ENCODE results near the gene MEG3. TPM values are rescaled to one million over a fixed set of nuclear protein-coding genes. Genes with fewer than 3 reads are reported as not detected.

The MEG3 gene

GRCh38 chr14:100906420-100906819, 80.5 kb downstream of the MEG3 start:
- no peak overlapping the region for H3K4me3 ChIP-seq (ENCODE audit: low read length)
- H4K5ac ChIP-seq (ENCODE audit: low read length), result no peak overlapping the region
- H3K36me3 ChIP-seq (ENCODE audit: control insufficient read depth, insufficient read depth, low read length), result no peaks in the 10 kb centered on the region
- H3K27ac ChIP-seq (ENCODE audit: low read depth, low read length), result no peak overlapping the region
- no peaks in the 10 kb centered on the region for H3K79me1 ChIP-seq (ENCODE audit: low read length)
- H2BK15ac ChIP-seq (replicated peaks; ENCODE audit: low read depth), result no peak overlapping the region
- H3K23ac ChIP-seq (ENCODE audit: low read length), result no peak overlapping the region
- H3K79me2 ChIP-seq (ENCODE audit: control insufficient read depth, insufficient read depth, low read length), result no peaks in the 10 kb centered on the region
- H3K4ac ChIP-seq (ENCODE audit: low read depth, low read length), result no peak overlapping the region
- H3K18ac ChIP-seq (ENCODE audit: low read length), result no peak overlapping the region
- H2AK5ac ChIP-seq (ENCODE audit: low read length), result no peak overlapping the region
- H3K4me2 ChIP-seq (ENCODE audit: low read length), result no peak overlapping the region
- H2BK120ac ChIP-seq (ENCODE audit: low read depth, low read length), result no peak overlapping the region
- DNase-seq, result peak; percentile 43
- peak overlapping the region; percentile 39 for H3K56ac ChIP-seq (ENCODE audit: low read length)
- H2BK5ac ChIP-seq (ENCODE audit: low read length), result no peak overlapping the region
- H3K9ac ChIP-seq (ENCODE audit: low read length), result no peak overlapping the region
- H3K27me3 ChIP-seq (ENCODE audit: insufficient read depth, low read length, poor library complexity), result no peaks in the 10 kb centered on the region
- no peak overlapping the region for H4K8ac ChIP-seq (ENCODE audit: low read depth, low read length)
- WGBS (ENCODE audit: extremely low coverage, insufficient coverage, low lambda C conversion rate), result no CpG with 5 or more reads among the region's 6 CpGs
- H3K4me1 ChIP-seq (ENCODE audit: control insufficient read depth, low read depth, low read length), result peaks cover 2% of the 10 kb centered on the region

DNA sequence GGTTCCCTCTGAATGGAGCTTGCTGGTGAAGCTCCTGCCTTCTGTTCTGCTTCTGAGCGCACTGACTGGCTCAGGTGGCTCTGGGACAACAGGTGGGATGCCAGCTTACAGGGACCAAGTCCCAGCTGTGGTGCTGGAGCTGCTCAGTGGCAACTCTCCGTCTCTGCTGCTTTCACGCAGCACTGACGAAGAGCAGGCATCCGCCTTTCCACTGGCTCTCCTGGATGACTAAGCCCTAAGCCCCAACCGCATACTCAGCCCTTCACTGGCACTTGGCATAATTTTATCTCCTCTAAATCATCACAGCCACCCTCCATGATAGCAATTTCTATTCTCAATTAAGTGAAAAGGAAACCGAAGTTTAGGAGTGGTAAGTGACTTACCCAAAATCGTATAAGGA, 81.3 kb downstream of the MEG3 start:
- Histone ChIP-seq H3K4me1 (ENCODE audit: control insufficient read depth, low read depth, low read length) (peaks cover 2% of the 10 kb centered on the region), H3K4me2 (ENCODE audit: low read length) (no peak overlapping the region), H3K79me1 (ENCODE audit: low read length) (no peaks in the 10 kb centered on the region), H3K4me3 (ENCODE audit: low read length) (no peak overlapping the region), H4K8ac (ENCODE audit: low read depth, low read length) (no peak overlapping the region), H3K27ac (ENCODE audit: low read depth, low read length) (no peak overlapping the region), H3K4ac (ENCODE audit: low read depth, low read length) (no peak overlapping the region), H3K79me2 (ENCODE audit: control insufficient read depth, insufficient read depth, low read length) (no peaks in the 10 kb centered on the region), H2BK5ac (ENCODE audit: low read length) (no peak overlapping the region), H3K9ac (ENCODE audit: low read length) (no peak overlapping the region), H3K27me3 (ENCODE audit: insufficient read depth, low read length, poor library complexity) (no peaks in the 10 kb centered on the region), H4K5ac (ENCODE audit: low read length) (no peak overlapping the region), H3K36me3 (ENCODE audit: control insufficient read depth, insufficient read depth, low read length) (no peaks in the 10 kb centered on the region), H2BK15ac (replicated peaks; ENCODE audit: low read depth) (no peak overlapping the region), H3K23ac (ENCODE audit: low read length) (no peak overlapping the region), H3K18ac (ENCODE audit: low read length) (no peak overlapping the region), H2AK5ac (ENCODE audit: low read length) (no peak overlapping the region), H2BK120ac (ENCODE audit: low read depth, low read length) (no peak overlapping the region), H3K56ac (ENCODE audit: low read length) (peak overlapping the region; percentile 39)
- no CpG with 5 or more reads among the region's 8 CpGs for WGBS (ENCODE audit: extremely low coverage, insufficient coverage, low lambda C conversion rate)
- DNase-seq, result no peak

GRCh38 chr14:100909439-100909838, 83.5 kb downstream of the MEG3 start:
- no CpG with 5 or more reads among the region's 9 CpGs for WGBS (ENCODE audit: extremely low coverage, insufficient coverage, low lambda C conversion rate)
- no peaks in the 10 kb centered on the region for H3K27me3 ChIP-seq (ENCODE audit: insufficient read depth, low read length, poor library complexity)
- H3K4me2 ChIP-seq (ENCODE audit: low read length), result no peak overlapping the region
- no peak overlapping the region for H3K23ac ChIP-seq (ENCODE audit: low read length)
- H2BK5ac ChIP-seq (ENCODE audit: low read length), result no peak overlapping the region
- no peak overlapping the region for H3K56ac ChIP-seq (ENCODE audit: low read length)
- no peak overlapping the region for H3K4me3 ChIP-seq (ENCODE audit: low read length)
- no peaks in the 10 kb centered on the region for H3K36me3 ChIP-seq (ENCODE audit: control insufficient read depth, insufficient read depth, low read length)
- no peak overlapping the region for H3K9ac ChIP-seq (ENCODE audit: low read length)
- H3K79me1 ChIP-seq (ENCODE audit: low read length), result no peaks in the 10 kb centered on the region
- DNase-seq, result no peak
- no peak overlapping the region for H2AK5ac ChIP-seq (ENCODE audit: low read length)
- H3K79me2 ChIP-seq (ENCODE audit: control insufficient read depth, insufficient read depth, low read length), result no peaks in the 10 kb centered on the region
- H3K27ac ChIP-seq (ENCODE audit: low read depth, low read length), result no peak overlapping the region
- H2BK15ac ChIP-seq (replicated peaks; ENCODE audit: low read depth), result no peak overlapping the region
- H3K4me1 ChIP-seq (ENCODE audit: control insufficient read depth, low read depth, low read length), result peaks cover 2% of the 10 kb centered on the region
- H3K4ac ChIP-seq (ENCODE audit: low read depth, low read length), result no peak overlapping the region
- no peak overlapping the region for H3K18ac ChIP-seq (ENCODE audit: low read length)
- no peak overlapping the region for H4K8ac ChIP-seq (ENCODE audit: low read depth, low read length)
- H4K5ac ChIP-seq (ENCODE audit: low read length), result no peak overlapping the region
- no peak overlapping the region for H2BK120ac ChIP-seq (ENCODE audit: low read depth, low read length)

Small RNA genes within 50 kb of the gene (small RNA-seq; reads per million reads assigned to genes)
- gene AL117190.3 (ENCODE audit: insufficient read depth), result not detected
- not detected for gene MIR127 (ENCODE audit: insufficient read depth)
- gene MIR136 (ENCODE audit: insufficient read depth), result not detected
- gene MIR2392 (ENCODE audit: insufficient read depth), result not detected
- 1.6 reads per million for gene MIR337 (ENCODE audit: insufficient read depth)
- not detected for gene MIR431 (ENCODE audit: insufficient read depth)
- not detected for gene MIR432 (ENCODE audit: insufficient read depth)
- not detected for gene MIR433 (ENCODE audit: insufficient read depth)
- gene MIR493 (ENCODE audit: insufficient read depth), result 21.1 reads per million, percentile 92 among the genes with 10 or more reads in this experiment
- gene RF01928 (ENCODE audit: insufficient read depth), result not detected
- gene RF02145 (ENCODE audit: insufficient read depth), result not detected
- gene SNORD112 (ENCODE audit: insufficient read depth), result not detected

All from mesendoderm (in vitro differentiated cells).